Neural progenitor cell (in vitro differentiated cells): Measurements from ENCODE around the gene RALGAPA1. TPM values are rescaled to one million over a fixed set of nuclear protein-coding genes. Genes with fewer than 3 reads are reported as not detected.
"Not testable (repeated sequence)": the region's sequence is repeated elsewhere in the genome, so short reads cannot be mapped to it uniquely, and the experiment has no call there.

Experiments
- DNase-seq: peaks from one replicate; pipeline ENCODE4 v3.0.0-alpha.2; 2016; ENCODE audit warnings: low spot score
- H2AFZ ChIP-seq: fragments of 200-600 bp; sonication (generic); replicated peaks from 2 replicates; pipeline ENCODE4 v1.6.1; 2016; ENCODE audit warnings: antibody characterized with exemption
- H3F3A ChIP-seq: fragments of 200-600 bp; sonication (generic); 2 replicates; pipeline ENCODE4 v1.6.1; 2016; ENCODE audit warnings: antibody characterized with exemption, low read depth
- H3K27ac ChIP-seq: fragments of 200-600 bp; sonication (generic); 2 replicates; pipeline ENCODE4 v1.5.1; 2016; ENCODE audit warnings: mild to moderate bottlenecking
- H3K27me3 ChIP-seq: fragments of 200-600 bp; sonication (generic); 2 replicates; pipeline ENCODE4 v1.6.1; 2016; ENCODE audit warnings: mild to moderate bottlenecking, moderate library complexity
- H3K36me3 ChIP-seq: fragments of 200-600 bp; sonication (generic); 2 replicates; pipeline ENCODE4 v1.5.1; 2016
- H3K4me1 ChIP-seq: fragments of 200-600 bp; sonication (generic); 2 replicates; pipeline ENCODE4 v1.6.1; 2016; ENCODE audit warnings: mixed run types
- H3K4me2 ChIP-seq: fragments of 200-600 bp; sonication (generic); 2 replicates; pipeline ENCODE4 v1.6.1; 2016
- H3K4me3 ChIP-seq: fragments of 200-600 bp; sonication (generic); 2 replicates; pipeline ENCODE4 v1.5.1; 2016
- H3K79me2 ChIP-seq: fragments of 200-600 bp; sonication (generic); 2 replicates; pipeline ENCODE4 v1.6.1; 2016; ENCODE audit warnings: low read depth
- H3K9ac ChIP-seq: fragments of 200-600 bp; sonication (generic); 2 replicates; pipeline ENCODE4 v1.6.1; 2016
- H3K9me3 ChIP-seq: fragments of 200-600 bp; sonication (generic); 2 replicates; pipeline ENCODE4 v1.5.1; 2016; ENCODE audit warnings: low read depth
- H4K20me1 ChIP-seq: fragments of 200-600 bp; sonication (generic); 2 replicates; pipeline ENCODE4 v1.6.1; 2016; ENCODE audit warnings: low read depth
- H3K27ac Mint-ChIP-seq: 3 replicates; pipeline ENCODE4 v1.8.0; 2021; ENCODE audit warnings: mixed read lengths
- H3K27me3 Mint-ChIP-seq: 2 replicates; pipeline ENCODE4 v1.8.0; 2022; ENCODE audit warnings: low read depth, mild to moderate bottlenecking, inconsistent platforms, moderate library complexity, mixed read lengths; ENCODE audit not compliant: insufficient read depth
- H3K36me3 Mint-ChIP-seq: 3 replicates; pipeline ENCODE4 v1.8.0; 2021; ENCODE audit warnings: mixed read lengths
- H3K4me1 Mint-ChIP-seq: 3 replicates; pipeline ENCODE4 v1.8.0; 2021; ENCODE audit warnings: mixed read lengths
- H3K4me3 Mint-ChIP-seq: 3 replicates; pipeline ENCODE4 v1.8.0; 2021; ENCODE audit warnings: mild to moderate bottlenecking, moderate library complexity, mixed read lengths
- H3K9me3 Mint-ChIP-seq: 3 replicates; pipeline ENCODE4 v1.8.0; 2020; ENCODE audit warnings: mixed read lengths
- EZH2 ChIP-seq: fragments of 200-600 bp; sonication (generic); IDR thresholded peaks from 2 replicates; pipeline ENCODE4 v1.6.1; 2017; ENCODE audit warnings: antibody characterized with exemption, mild to moderate bottlenecking, moderate library complexity
- EZH2phosphoT487 ChIP-seq: fragments of 200-600 bp; sonication (generic); IDR thresholded peaks from 2 replicates; pipeline ENCODE4 v1.6.1; 2017; ENCODE audit warnings: antibody characterized with exemption
- total RNA-seq: library from RNA; depleted of rRNA; stranded (reverse); fragments of >200 nt; gene quantifications from 2 replicates; pipeline ENCODE4 v1.2.3, GENCODE V29; 2015; ENCODE audit warnings: low replicate concordance
- TF ChIP-seq, protein P1 (sequence below): fragments of 200-600 bp; sonication (generic); IDR thresholded peaks from 2 replicates; pipeline ENCODE4 v1.5.1; 2017; ENCODE audit warnings: antibody characterized with exemption, mild to moderate bottlenecking

The RALGAPA1 gene
- total RNA-seq, 1 donor from 2014 or later, result 31.7 TPM

- Histone ChIP-seq H3K4me1 (no peaks in the 10 kb centered on the region), H4K20me1 (no peaks in the 10 kb centered on the region), H3K27ac (no peak overlapping the region), H2AFZ (no peak overlapping the region), H3K27me3 (no peaks in the 10 kb centered on the region), H3K4me2 (no peak overlapping the region), H3K79me2 (no peaks in the 10 kb centered on the region), H3K9ac (no peak overlapping the region), H3K9me3 (no peaks in the 10 kb centered on the region), H3K36me3 (no peaks in the 10 kb centered on the region), H3K4me3 (no peak overlapping the region), H3F3A (no peaks in the 10 kb centered on the region)
- TF ChIP-seq EZH2, result no peak
- TF ChIP-seq, protein P1, sequence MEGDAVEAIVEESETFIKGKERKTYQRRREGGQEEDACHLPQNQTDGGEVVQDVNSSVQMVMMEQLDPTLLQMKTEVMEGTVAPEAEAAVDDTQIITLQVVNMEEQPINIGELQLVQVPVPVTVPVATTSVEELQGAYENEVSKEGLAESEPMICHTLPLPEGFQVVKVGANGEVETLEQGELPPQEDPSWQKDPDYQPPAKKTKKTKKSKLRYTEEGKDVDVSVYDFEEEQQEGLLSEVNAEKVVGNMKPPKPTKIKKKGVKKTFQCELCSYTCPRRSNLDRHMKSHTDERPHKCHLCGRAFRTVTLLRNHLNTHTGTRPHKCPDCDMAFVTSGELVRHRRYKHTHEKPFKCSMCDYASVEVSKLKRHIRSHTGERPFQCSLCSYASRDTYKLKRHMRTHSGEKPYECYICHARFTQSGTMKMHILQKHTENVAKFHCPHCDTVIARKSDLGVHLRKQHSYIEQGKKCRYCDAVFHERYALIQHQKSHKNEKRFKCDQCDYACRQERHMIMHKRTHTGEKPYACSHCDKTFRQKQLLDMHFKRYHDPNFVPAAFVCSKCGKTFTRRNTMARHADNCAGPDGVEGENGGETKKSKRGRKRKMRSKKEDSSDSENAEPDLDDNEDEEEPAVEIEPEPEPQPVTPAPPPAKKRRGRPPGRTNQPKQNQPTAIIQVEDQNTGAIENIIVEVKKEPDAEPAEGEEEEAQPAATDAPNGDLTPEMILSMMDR, result no peak
- no peak for TF ChIP-seq EZH2phosphoT487
- no peak for DNase-seq
- Mint-ChIP-seq H3K27me3 (no peaks in the 10 kb centered on the region), H3K27ac (no peak overlapping the region), H3K36me3 (no peaks in the 10 kb centered on the region), H3K4me1 (no peaks in the 10 kb centered on the region), H3K9me3 (no peaks in the 10 kb centered on the region), H3K4me3 (no peak overlapping the region)
These were observed 120.1 kb downstream of the RALGAPA1 start for GRCh38 chr14:35689000-35689460.

- Histone ChIP-seq H3K4me3 (no peak overlapping the region), H3K27me3 (no peaks in the 10 kb centered on the region), H3K9ac (no peak overlapping the region), H2AFZ (no peak overlapping the region), H4K20me1 (no peaks in the 10 kb centered on the region), H3K27ac (no peak overlapping the region), H3K4me2 (no peak overlapping the region), H3F3A (no peaks in the 10 kb centered on the region), H3K79me2 (no peaks in the 10 kb centered on the region), H3K4me1 (no peaks in the 10 kb centered on the region), H3K36me3 (no peaks in the 10 kb centered on the region), H3K9me3 (no peaks in the 10 kb centered on the region)
- H3K4me3 Mint-ChIP-seq, result no peak overlapping the region
- DNase-seq, result no peak
- no peaks in the 10 kb centered on the region for H3K36me3 Mint-ChIP-seq
- H3K4me1 Mint-ChIP-seq, result no peaks in the 10 kb centered on the region
- no peaks in the 10 kb centered on the region for H3K9me3 Mint-ChIP-seq
- TF ChIP-seq, protein P1, result no peak
- TF ChIP-seq EZH2 (no peak), EZH2phosphoT487 (no peak)
- no peak overlapping the region for H3K27ac Mint-ChIP-seq
- no peaks in the 10 kb centered on the region for H3K27me3 Mint-ChIP-seq
These were observed 120.8 kb downstream of the RALGAPA1 start for GRCh38 chr14:35688126-35688826.

DNA sequence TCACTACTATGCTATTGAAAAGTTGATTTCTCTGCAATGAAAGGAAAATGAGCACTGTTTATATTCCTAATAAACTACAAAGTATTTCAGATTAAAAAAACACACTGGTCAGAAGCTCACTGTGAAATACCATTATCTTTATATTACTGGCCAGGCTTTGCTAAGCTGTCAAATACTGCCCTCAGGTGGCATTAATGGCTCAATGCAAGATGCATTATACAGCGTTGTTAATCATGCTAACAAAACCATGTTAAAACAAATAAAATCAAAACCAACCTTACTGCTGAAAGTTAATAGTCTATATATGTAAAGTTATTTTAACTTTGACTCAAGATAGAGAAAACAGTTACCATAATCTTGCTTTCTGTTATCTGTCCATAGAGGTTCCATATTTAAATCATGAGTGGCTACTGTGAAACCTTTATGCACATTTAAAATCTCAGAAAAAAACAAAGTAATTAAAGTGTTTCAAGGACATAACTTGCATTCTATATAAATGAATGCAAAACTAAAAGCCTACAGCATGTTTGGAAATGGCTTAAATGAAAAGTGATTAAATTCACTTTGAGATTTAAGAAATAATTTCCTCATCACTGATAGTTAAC lies 121.7 kb downstream of the RALGAPA1 start:
- Histone ChIP-seq H3K9me3 (no peaks in the 10 kb centered on the region), H3K27me3 (no peaks in the 10 kb centered on the region), H3K4me3 (no peak overlapping the region), H3K4me2 (no peak overlapping the region), H4K20me1 (no peaks in the 10 kb centered on the region), H3K36me3 (no peaks in the 10 kb centered on the region), H3K9ac (no peak overlapping the region), H3K27ac (no peak overlapping the region), H2AFZ (no peak overlapping the region), H3K79me2 (no peaks in the 10 kb centered on the region), H3K4me1 (no peaks in the 10 kb centered on the region), H3F3A (no peaks in the 10 kb centered on the region)
- Mint-ChIP-seq H3K36me3 (peaks cover under 1% of the 10 kb centered on the region), H3K4me1 (no peaks in the 10 kb centered on the region), H3K4me3 (no peak overlapping the region), H3K27me3 (no peaks in the 10 kb centered on the region), H3K27ac (no peak overlapping the region), H3K9me3 (no peaks in the 10 kb centered on the region)
- peak; percentile 75 for DNase-seq
- TF ChIP-seq, protein P1, result peak; percentile 95
- TF ChIP-seq EZH2 (no peak), EZH2phosphoT487 (no peak)

DNA sequence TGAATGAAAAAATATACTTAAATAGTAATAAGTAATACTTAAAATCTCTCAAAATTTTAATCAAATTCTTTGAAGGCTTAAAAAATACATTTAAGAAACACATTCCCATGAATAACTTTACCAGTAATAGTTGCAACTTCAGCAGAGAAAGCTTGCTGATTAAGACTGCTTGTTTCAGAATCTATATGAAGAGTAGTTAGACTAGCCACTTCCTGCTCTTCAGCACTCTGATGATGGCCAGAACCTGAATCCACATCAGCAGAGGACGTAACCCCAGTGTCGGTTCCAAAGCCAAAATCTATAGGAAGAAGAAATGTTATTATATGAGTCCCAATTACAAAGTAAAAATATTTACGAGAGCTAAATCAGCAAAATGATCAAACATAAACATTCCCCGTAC lies 125.4 kb downstream of the RALGAPA1 start:
- not testable (repeated sequence) for H3K27ac ChIP-seq, H3K4me1 Mint-ChIP-seq, H3K27me3 Mint-ChIP-seq, H3K36me3 Mint-ChIP-seq, H3K4me1 ChIP-seq, H3K27ac Mint-ChIP-seq, H3K79me2 ChIP-seq, H3F3A ChIP-seq, H3K27me3 ChIP-seq, H2AFZ ChIP-seq, H3K9me3 ChIP-seq, H3K4me3 Mint-ChIP-seq, H3K4me3 ChIP-seq, H3K4me2 ChIP-seq, H4K20me1 ChIP-seq, H3K9me3 Mint-ChIP-seq, DNase-seq, H3K36me3 ChIP-seq, H3K9ac ChIP-seq
